HFF-Myc (cell line): Measurements from ENCODE around the gene TESK2.
"Not testable (repeated sequence)": the region's sequence is repeated elsewhere in the genome, so short reads cannot be mapped to it uniquely, and the experiment has no call there.

ENCODE experiments used
- DNase-seq: peaks from one replicate; pipeline ENCODE4 v3.0.0-alpha.2; 2011; ENCODE audit warnings: low read depth; ENCODE audit errors: extremely low read depth
- H3K4me3 ChIP-seq: replicated peaks from 2 replicates; pipeline ENCODE4 v1.5.1; 2011; ENCODE audit warnings: low read depth, mild to moderate bottlenecking, control low read depth, low read length
- CTCF ChIP-seq: IDR thresholded peaks from 2 replicates; pipeline ENCODE4 v1.5.1; 2012; ENCODE audit warnings: mild to moderate bottlenecking, low read depth, low read length, control low read depth; ENCODE audit errors: missing control alignments

The TESK2 gene

GRCh38 chr1:45491487-45492260 is 711 bp upstream of the TESK2 start:
- DNase-seq: no peak
- H3K4me3 ChIP-seq: peak overlapping the region; percentile 53
- TF ChIP-seq CTCF: no peak

GRCh38 chr1:45490121-45490625 is 790 bp downstream of the TESK2 start:
- no peak for DNase-seq
- TF ChIP-seq CTCF: no peak
- H3K4me3 ChIP-seq: peak overlapping the region; percentile 53

DNA sequence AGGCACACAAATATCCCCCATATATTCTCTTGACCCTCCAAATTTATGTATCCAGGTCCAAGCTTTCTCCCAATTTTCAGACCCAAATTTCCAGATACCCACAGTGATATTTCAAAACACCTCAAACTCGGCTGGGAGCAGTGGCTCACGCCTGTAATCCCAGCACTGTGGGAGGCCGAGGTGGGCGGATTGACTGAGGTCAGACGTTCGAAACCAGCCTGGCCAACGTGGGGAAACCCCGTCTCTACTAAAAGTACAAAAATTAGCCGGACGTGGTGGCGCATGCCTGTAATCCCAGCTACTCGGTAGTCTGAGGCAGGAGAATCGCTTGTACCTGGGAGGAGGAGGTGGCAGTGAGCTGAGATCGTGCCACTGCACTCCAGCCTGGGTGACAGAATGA is 1.6 kb downstream of the TESK2 start:
- DNase-seq, H3K4me3 ChIP-seq: not testable (repeated sequence)

- DNase-seq: no peak
- TF ChIP-seq CTCF: no peak
- no peak overlapping the region for H3K4me3 ChIP-seq
Measured at GRCh38 chr1:45488666-45489377, 2.1 kb downstream of the TESK2 start.

GRCh38 chr1:45485949-45486348 is 5.0 kb downstream of the TESK2 start:
- no peak for TF ChIP-seq CTCF
- DNase-seq: no peak
- H3K4me3 ChIP-seq: no peak overlapping the region

DNA sequence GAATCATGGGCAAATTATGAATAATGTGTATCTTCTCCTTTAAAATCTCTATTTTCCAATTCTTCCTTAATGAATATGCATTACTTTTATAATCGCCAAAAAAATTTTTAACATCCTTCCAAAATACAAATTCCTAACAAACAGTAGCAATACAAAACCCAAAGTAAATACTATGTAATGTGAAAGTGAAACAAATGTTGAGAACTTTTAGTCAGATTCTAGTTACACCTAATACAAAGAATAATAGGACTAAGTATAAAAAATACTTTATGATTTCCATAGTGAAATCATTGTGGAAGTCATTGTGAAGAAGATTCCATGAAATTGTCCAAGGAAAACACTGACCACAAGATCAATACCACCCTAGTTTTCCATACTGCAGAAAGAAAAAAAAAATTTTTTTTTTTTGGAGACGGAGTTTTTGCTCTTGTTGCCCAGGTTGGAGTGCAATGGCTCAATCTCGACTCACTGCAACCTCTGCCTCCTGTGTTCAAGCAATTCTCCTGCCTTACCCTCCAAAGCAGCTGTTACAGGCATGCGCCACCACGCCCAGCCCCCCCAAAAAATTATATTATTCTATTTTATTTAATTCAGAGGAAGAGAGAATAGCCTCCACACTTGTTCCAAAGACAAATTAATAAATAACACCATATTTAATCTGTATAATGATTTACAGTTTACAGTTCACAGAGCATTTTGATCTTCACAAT is 11.8 kb downstream of the TESK2 start:
- no peak for TF ChIP-seq CTCF
- H3K4me3 ChIP-seq: no peak overlapping the region
- no peak for DNase-seq
